IPS-15b (cell line): ENCODE results near the gene RGS16.

Experiments used
- H3K27me3 ChIP-seq: one replicate; pipeline ENCODE4 v1.6.1; 2013; ENCODE audit warnings: low read length; ENCODE audit not compliant: control insufficient read depth, insufficient read depth
- H3K36me3 ChIP-seq: one replicate; pipeline ENCODE4 v1.6.1; 2013; ENCODE audit warnings: low read length; ENCODE audit not compliant: control insufficient read depth, insufficient read depth
- H3K4me1 ChIP-seq: one replicate; pipeline ENCODE4 v1.6.1; 2013; ENCODE audit warnings: mild to moderate bottlenecking, low read length; ENCODE audit not compliant: control insufficient read depth, insufficient read depth
- H3K4me3 ChIP-seq: one replicate; pipeline ENCODE4 v1.5.1; 2013; ENCODE audit warnings: low read depth, low read length
- H3K9ac ChIP-seq: one replicate; pipeline ENCODE4 v1.6.1; 2013; ENCODE audit warnings: low read depth, mild to moderate bottlenecking, low read length
- H3K9me3 ChIP-seq: one replicate; pipeline ENCODE4 v1.6.1; 2013; ENCODE audit warnings: mild to moderate bottlenecking, low read length; ENCODE audit not compliant: control insufficient read depth, insufficient read depth

RGS16 gene

GRCh38 chr1:182617014-182617429 lies 12.8 kb upstream of the RGS16 start:
- H3K36me3 ChIP-seq, result no peaks in the 10 kb centered on the region
- H3K9me3 ChIP-seq, result no peaks in the 10 kb centered on the region
- H3K4me1 ChIP-seq, result peaks cover 15% of the 10 kb centered on the region
- peaks cover 67% of the 10 kb centered on the region for H3K27me3 ChIP-seq
- peak overlapping the region; percentile 56 for H3K4me3 ChIP-seq
- H3K9ac ChIP-seq, result no peak overlapping the region

GRCh38 chr1:182616130-182617013 lies 12.2 kb upstream of the RGS16 start:
- Histone ChIP-seq H3K4me3 (peak overlapping the region; percentile 56), H3K36me3 (no peaks in the 10 kb centered on the region), H3K4me1 (peaks cover 16% of the 10 kb centered on the region), H3K27me3 (peaks cover 68% of the 10 kb centered on the region), H3K9ac (no peak overlapping the region), H3K9me3 (no peaks in the 10 kb centered on the region)

- Histone ChIP-seq H3K9me3 (no peaks in the 10 kb centered on the region), H3K4me3 (peak overlapping the region; percentile 56), H3K9ac (peak overlapping the region; percentile 9), H3K27me3 (peaks cover 75% of the 10 kb centered on the region), H3K36me3 (no peaks in the 10 kb centered on the region), H3K4me1 (peaks cover 19% of the 10 kb centered on the region)
Observed at GRCh38 chr1:182615468-182616129, 11.4 kb upstream of the RGS16 start.

GRCh38 chr1:182614796-182615454 lies 10.7 kb upstream of the RGS16 start:
- no peaks in the 10 kb centered on the region for H3K9me3 ChIP-seq
- peak overlapping the region; percentile 9 for H3K9ac ChIP-seq
- H3K27me3 ChIP-seq, result peaks cover 82% of the 10 kb centered on the region
- H3K36me3 ChIP-seq, result no peaks in the 10 kb centered on the region
- H3K4me1 ChIP-seq, result peaks cover 19% of the 10 kb centered on the region
- H3K4me3 ChIP-seq, result peak overlapping the region; percentile 56

GRCh38 chr1:182611787-182612186 lies 7.6 kb upstream of the RGS16 start:
- Histone ChIP-seq H3K36me3 (no peaks in the 10 kb centered on the region), H3K9ac (no peak overlapping the region), H3K4me1 (peaks cover 17% of the 10 kb centered on the region), H3K9me3 (no peaks in the 10 kb centered on the region), H3K27me3 (peaks cover 80% of the 10 kb centered on the region), H3K4me3 (no peak overlapping the region)

- Histone ChIP-seq H3K9ac (no peak overlapping the region), H3K9me3 (no peaks in the 10 kb centered on the region), H3K27me3 (peaks cover 81% of the 10 kb centered on the region), H3K4me3 (no peak overlapping the region), H3K36me3 (no peaks in the 10 kb centered on the region), H3K4me1 (peaks cover 12% of the 10 kb centered on the region)
Observed at GRCh38 chr1:182611326-182611725, 7.1 kb upstream of the RGS16 start.

GRCh38 chr1:182610606-182611194 lies 6.5 kb upstream of the RGS16 start:
- H3K9ac ChIP-seq, result no peak overlapping the region
- H3K4me3 ChIP-seq, result no peak overlapping the region
- peaks cover 82% of the 10 kb centered on the region for H3K27me3 ChIP-seq
- no peaks in the 10 kb centered on the region for H3K9me3 ChIP-seq
- peaks cover 10% of the 10 kb centered on the region for H3K4me1 ChIP-seq
- no peaks in the 10 kb centered on the region for H3K36me3 ChIP-seq

GRCh38 chr1:182608845-182609610 lies 4.8 kb upstream of the RGS16 start:
- H3K9me3 ChIP-seq, result no peaks in the 10 kb centered on the region
- peaks cover 7% of the 10 kb centered on the region for H3K4me1 ChIP-seq
- H3K9ac ChIP-seq, result no peak overlapping the region
- H3K36me3 ChIP-seq, result no peaks in the 10 kb centered on the region
- peaks cover 81% of the 10 kb centered on the region for H3K27me3 ChIP-seq
- no peak overlapping the region for H3K4me3 ChIP-seq

GRCh38 chr1:182608236-182608635 lies 4.0 kb upstream of the RGS16 start:
- Histone ChIP-seq H3K27me3 (peaks cover 80% of the 10 kb centered on the region), H3K36me3 (no peaks in the 10 kb centered on the region), H3K4me3 (no peak overlapping the region), H3K9me3 (no peaks in the 10 kb centered on the region), H3K4me1 (peaks cover 7% of the 10 kb centered on the region), H3K9ac (no peak overlapping the region)

- peaks cover 80% of the 10 kb centered on the region for H3K27me3 ChIP-seq
- H3K9ac ChIP-seq, result no peak overlapping the region
- H3K4me1 ChIP-seq, result peaks cover 13% of the 10 kb centered on the region
- no peaks in the 10 kb centered on the region for H3K9me3 ChIP-seq
- H3K36me3 ChIP-seq, result no peaks in the 10 kb centered on the region
- no peak overlapping the region for H3K4me3 ChIP-seq
Observed at GRCh38 chr1:182607566-182607965, 3.4 kb upstream of the RGS16 start.

GRCh38 chr1:182603646-182604174 lies 479 bp downstream of the RGS16 start:
- peak overlapping the region; percentile 58 for H3K9ac ChIP-seq
- H3K27me3 ChIP-seq, result peaks cover 49% of the 10 kb centered on the region
- peak overlapping the region; percentile 69 for H3K4me3 ChIP-seq
- no peaks in the 10 kb centered on the region for H3K9me3 ChIP-seq
- H3K4me1 ChIP-seq, result peaks cover 11% of the 10 kb centered on the region
- peaks cover 16% of the 10 kb centered on the region for H3K36me3 ChIP-seq
